ENCODE data around the gene RBMS3.

The RBMS3 gene

GRCh38 chr3:29537889-29538609, 257.2 kb downstream of the RBMS3 start:
- DNase-seq = no peak

GRCh38 chr3:29538610-29538958, 257.7 kb downstream of the RBMS3 start:
- no peak for DNase-seq

- DNase-seq = no peak
Observed at GRCh38 chr3:29540544-29540943, 259.7 kb downstream of the RBMS3 start.

DNA sequence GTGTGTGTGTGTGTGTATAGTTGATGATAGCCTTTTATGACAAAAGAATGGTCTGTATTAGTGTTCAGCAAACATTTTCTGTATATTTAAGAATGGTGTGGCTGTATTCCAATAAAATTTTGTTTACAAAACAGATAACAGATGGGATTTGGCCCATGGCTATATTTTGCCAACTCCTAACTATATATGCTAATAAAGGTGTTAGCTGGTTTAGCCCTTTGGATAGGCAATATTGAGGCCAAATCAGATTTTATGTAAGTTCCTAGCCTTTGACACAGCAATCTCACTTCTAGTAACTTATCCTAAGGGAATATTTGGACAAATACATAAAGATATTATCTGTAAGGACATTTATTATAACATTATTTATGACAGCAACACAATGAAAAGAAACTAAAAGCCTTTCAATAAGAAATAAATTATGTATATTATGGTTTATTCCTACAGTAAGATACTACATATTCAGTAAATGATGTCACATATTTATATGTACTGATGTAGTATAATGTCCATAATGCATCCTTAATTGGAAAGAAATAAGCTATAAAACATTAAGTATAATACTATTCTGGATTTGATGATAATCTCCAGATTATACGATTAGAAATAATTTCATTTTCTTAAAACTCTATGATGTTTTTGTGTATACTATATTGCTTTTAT, 264.0 kb downstream of the RBMS3 start:
- no peak for DNase-seq

- no peak for DNase-seq
Observed at GRCh38 chr3:29545615-29546014, 264.7 kb downstream of the RBMS3 start.

DNA sequence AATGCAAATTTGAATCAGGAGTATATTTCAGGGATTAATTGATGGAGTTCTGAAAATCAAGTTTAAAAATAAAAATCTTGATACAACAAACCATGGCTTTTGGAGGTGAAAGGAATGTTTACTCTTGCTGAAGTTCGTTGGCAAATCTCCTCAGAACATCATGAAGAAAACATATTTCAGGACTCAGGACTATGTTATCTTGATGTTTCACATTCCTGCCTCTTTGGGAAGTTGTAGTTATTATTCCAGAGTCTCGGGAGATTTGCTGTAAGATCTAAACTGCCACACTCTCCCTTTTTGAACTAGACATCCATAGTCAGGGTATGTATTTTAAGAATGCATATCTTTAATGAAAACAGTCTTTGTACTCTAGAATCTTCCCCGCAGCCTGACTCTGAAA, 271.2 kb downstream of the RBMS3 start:
- no peak for DNase-seq

DNA sequence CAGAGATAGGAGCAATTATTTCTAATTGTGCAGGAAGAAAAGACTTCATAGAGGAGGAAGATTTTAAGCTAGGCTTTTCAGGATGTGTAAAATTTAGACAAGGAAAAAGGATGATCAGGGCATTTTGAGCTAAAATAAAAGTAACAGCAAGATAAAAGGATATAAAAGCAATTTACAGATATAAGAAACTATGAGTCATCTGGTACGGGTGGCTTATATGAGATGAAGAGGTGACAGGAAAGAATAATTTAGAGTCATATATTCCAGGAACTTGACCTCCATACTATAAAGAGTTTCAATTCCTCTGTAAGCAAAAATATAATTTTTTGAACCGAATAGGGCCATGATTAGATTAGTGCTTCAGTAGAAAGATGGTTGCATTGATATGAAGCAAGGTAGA, 273.7 kb downstream of the RBMS3 start:
- DNase-seq = no peak

DNA sequence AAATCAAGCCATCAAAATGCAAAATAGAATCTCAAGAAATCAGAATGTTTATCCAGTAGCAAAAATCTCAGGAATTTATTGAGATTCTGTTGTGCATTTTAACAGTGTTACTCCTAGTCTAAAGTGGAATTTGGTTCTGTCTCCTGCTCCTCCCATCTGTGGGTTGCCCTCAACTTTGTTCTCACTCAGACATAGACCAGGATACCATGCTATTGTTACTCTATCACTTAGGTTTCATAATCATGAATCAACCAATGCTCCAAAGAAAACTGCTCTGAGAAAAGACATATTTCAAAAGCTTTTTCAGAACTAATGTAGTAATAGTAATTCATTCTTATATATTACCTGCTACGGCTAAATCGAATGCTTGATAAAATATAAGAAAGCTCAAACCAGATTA, 274.7 kb downstream of the RBMS3 start:
- no peak for DNase-seq

DNA sequence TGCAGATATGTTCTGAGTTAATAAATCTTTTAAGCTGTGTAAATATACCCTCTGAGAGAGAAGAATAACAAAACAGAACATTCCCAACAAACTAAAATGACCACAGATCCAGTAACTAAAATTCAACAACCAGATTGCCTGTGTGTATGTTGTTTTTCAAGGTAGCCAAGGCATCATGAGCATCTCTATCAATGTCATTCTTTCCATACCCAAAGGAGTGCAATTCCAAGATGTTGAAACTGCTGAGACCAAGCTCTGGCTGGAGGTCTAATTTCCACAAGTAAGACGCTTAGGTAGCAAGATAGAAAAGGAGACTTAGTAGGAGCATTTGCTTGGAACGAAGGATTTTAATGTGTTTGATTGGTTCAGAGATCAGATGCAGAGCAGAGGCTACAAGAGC, 276.3 kb downstream of the RBMS3 start:
- DNase-seq = no peak

- no peak for DNase-seq
Observed at GRCh38 chr3:29557825-29558224, 277.0 kb downstream of the RBMS3 start.

DNA sequence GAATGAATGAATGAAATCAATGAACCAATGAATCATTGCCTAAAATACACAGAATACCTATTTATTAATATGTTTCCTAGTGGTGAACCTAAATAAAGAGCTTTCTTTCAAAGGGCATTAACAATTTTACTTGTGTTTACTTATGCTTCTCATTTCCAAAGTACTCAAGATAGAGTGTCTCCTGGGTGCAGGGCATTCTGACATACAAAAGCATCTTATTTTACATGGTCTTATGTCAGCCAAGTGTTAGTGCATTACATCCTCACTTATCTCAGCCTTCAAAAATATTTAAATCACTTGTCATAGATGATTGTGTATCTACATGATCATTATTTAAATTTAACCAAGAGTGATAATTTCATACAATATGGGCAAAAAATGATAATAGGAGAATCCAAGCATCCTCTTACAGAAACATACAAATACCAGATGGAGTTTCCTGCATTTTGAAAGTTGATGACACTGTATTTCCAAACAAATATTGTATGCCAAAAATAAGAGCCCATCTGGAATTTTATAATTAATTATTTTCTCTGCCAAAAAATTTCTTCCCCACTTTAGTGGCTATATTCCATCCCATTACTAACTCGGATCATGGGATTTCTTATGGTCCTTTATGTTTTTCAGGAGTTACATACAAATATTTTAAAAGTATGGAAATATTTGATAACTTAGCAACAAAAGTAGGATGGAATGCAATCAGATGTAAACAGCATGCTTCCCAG, 279.0 kb downstream of the RBMS3 start:
- no peak for DNase-seq

- DNase-seq = no peak
Observed at GRCh38 chr3:29561651-29562149, 280.8 kb downstream of the RBMS3 start.

GRCh38 chr3:29565236-29565635, 284.4 kb downstream of the RBMS3 start:
- DNase-seq = no peak

GRCh38 chr3:29567501-29567900, 286.6 kb downstream of the RBMS3 start:
- DNase-seq = no peak

GRCh38 chr3:29568355-29568754, 287.5 kb downstream of the RBMS3 start:
- DNase-seq = no peak

GRCh38 chr3:29576181-29576580, 295.3 kb downstream of the RBMS3 start:
- no peak for DNase-seq

DNA sequence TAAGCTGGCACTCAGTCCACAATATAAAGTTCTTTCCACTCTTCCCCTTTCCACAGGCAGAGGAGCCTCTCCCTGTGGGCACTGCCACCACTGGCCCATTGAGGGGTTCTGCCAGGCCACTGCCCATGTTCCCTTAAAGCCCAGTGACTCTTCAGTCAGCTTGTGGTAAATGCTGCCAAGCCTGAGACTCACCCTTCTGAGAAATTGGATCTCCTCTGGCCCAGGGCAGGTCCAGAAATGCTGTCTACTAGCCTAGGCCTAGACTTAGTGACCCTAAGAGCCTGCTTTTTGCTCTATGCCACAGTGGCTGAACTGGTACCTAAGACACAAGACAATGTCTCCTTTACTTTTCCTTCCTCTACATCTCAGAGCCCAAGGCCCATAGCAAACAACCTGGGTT, 295.8 kb downstream of the RBMS3 start:
- DNase-seq = no peak

DNA sequence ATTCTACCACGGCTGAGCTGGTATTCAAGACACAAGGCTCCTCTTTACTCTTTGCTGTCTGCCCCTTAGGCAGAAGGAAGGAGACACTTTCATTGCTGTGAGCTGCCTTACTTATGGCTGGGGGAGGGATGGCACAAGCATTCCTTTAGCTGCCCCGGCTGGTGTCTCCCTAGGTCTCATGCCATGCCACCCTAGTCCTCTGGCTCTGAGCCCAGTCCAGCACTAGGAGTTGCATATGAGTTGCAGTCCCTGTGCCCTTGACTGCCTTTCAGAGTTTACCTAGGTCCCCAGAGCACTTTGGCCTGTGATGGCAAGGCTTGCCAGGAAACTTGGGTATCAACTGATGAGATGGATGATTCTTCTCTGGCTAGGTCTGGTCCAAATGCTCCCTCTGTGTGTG, 296.4 kb downstream of the RBMS3 start:
- DNase-seq = no peak

DNA sequence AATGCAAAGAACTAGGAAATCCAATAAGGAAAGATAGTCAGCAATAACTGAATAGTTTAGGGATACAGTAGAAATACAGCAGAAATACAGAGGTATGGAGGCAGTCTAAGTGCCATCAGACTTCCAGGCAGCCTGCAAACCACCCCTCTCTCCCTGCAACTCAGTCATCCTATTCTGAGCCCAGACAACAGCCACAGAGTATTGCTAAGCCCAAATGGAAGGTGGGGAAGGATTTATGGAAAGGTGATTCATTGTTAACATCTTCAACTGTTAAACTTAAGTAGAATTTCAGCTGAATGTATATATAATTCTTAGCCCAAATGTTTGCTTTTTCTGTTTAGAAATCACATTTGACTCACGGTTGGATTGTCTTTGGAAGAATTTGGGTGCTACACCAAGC, 300.4 kb downstream of the RBMS3 start:
- DNase-seq = no peak

GRCh38 chr3:29582273-29582672, 301.4 kb downstream of the RBMS3 start:
- no peak for DNase-seq

- no peak for DNase-seq
Observed at GRCh38 chr3:29583861-29584260, 303.0 kb downstream of the RBMS3 start.

DNA sequence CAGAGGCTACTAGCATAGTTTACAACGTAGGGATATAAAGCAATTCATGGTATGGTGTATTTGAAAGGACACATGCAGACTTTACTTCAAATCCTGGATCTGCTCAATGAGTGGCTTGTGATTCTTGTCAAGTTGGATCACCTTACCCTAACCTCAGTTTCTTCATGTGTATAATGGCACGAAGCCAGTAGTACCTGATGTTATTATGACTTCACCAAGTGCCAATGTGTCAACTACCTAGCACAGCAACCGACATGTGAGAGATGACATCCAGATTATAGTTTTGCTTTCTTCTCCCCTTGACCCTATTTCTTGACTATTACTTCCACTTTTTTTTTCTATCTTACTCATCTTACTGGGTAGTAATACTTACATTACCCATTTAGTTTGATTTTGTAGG, 304.5 kb downstream of the RBMS3 start:
- DNase-seq = no peak

DNA sequence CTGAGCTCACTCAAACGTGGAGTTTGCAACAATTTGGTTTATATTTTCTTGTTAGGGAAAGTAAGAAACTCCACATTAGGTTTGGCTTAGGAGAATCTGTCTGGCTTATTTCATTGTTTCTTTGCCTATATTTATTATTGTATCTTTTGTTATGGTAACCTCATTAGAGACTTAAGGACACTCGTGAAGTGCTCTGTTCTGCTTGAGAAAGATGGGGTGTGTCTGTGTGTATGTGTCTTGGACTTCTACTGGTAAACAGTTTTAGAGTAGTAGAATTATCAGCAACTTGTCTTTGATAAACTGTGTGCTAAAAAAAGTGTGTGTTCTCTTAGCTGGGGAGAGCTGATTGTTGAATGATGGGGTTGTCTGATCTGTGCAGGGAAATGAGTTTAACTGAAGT, 306.5 kb downstream of the RBMS3 start:
- no peak for DNase-seq

DNA sequence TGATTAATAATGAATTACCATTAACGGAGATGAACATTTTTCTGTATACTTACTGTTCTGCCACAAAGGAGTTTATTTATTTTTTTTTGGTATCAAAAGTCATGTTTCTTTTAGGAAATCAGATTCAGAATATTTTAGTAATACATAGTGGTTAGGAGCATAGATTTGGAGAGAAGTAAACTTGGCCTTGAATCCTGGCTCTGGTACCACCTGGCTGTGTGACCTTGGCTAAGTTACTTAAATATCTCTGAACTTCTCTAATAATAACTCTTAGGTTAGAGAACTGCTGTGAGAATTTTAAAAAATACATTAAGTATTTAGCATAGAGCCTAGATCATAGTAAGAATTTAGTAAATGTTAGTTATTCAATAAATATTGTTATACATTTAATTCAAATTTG, 309.1 kb downstream of the RBMS3 start:
- DNase-seq = no peak

Data from SHP77 treated with DMSO at 0.1 percent for 48 hours (cell line).